RWPE2 (cell line): ENCODE measurements around the gene ZBTB5.
A peak's percentile ranks its signal among the peaks of the same experiment; 100 is the strongest.

ENCODE experiments used
- ATAC-seq: fragments of 200-7000 bp; cut with Tn5 transposase; 3 replicates; pipeline ENCODE4 v1.9.1; 2021; ENCODE audit warnings: low read depth
- DNase-seq: peaks from one replicate; pipeline ENCODE4 v3.0.0-alpha.2; 2020; ENCODE audit warnings: low spot score
- H3K27ac ChIP-seq: fragments of 450-650 bp; 2 replicates; pipeline ENCODE4 v1.5.1; 2017; ENCODE audit warnings: mild to moderate bottlenecking; ENCODE audit not compliant: poor library complexity, severe bottlenecking
- H3K27me3 ChIP-seq: fragments of 250-450 bp; sonication (Bioruptor Pico); 2 replicates; pipeline ENCODE4 v1.5.1; 2021; ENCODE audit warnings: mild to moderate bottlenecking, moderate library complexity; ENCODE audit not compliant: insufficient read depth, poor library complexity, severe bottlenecking
- H3K36me3 ChIP-seq: fragments of 250-450 bp; sonication (Bioruptor Pico); 2 replicates; pipeline ENCODE4 v1.5.1; 2020; ENCODE audit warnings: low read depth, mild to moderate bottlenecking, moderate library complexity
- H3K4me1 ChIP-seq: fragments of 250-450 bp; sonication (Bioruptor Pico); 2 replicates; pipeline ENCODE4 v1.5.1; 2021; ENCODE audit warnings: mild to moderate bottlenecking, moderate library complexity; ENCODE audit not compliant: insufficient read depth, poor library complexity, severe bottlenecking
- H3K4me3 ChIP-seq: fragments of 250-450 bp; sonication (Bioruptor Pico); 2 replicates; pipeline ENCODE4 v1.5.1; 2021; ENCODE audit warnings: mild to moderate bottlenecking, moderate library complexity; ENCODE audit not compliant: severe bottlenecking
- H3K9me3 ChIP-seq: fragments of 250-450 bp; sonication (Bioruptor Pico); 2 replicates; pipeline ENCODE4 v1.5.1; 2021; ENCODE audit warnings: mild to moderate bottlenecking, moderate library complexity; ENCODE audit not compliant: severe bottlenecking
- TF ChIP-seq, protein P1 (sequence below): fragments of 450-650 bp; IDR thresholded peaks from one replicate; pipeline ENCODE4 v1.5.1; 2017; ENCODE audit warnings: mild to moderate bottlenecking, moderate library complexity; ENCODE audit not compliant: poor library complexity, severe bottlenecking

The ZBTB5 gene

DNA sequence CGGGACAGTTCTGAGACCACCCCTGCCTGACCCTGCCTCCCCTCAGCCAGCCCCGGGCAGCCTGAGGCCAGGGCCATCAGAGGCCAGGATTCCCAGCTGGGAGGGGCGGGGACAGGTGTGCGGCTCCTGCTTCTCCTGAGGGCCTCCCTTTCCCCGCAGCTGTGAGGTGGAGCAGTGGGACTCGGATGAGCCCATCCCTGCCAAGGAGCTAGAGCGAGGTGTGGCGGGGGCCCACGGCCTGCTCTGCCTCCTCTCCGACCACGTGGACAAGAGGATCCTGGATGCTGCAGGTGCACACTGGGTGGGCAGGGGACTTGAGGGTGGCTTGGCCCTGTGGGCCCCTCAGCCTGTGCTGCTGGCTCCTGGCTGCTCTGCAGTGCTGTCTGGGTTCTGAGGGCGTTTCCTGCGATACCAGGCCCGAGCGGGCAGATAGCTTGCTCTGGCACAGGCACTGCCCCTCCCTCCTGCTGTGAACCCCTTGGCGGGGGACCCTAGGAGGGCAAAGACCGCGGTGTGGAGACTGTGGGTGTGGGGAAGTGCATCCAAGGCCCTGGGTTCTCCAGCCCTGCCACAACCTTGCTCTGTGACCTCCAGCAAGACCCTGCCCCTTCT is 40.5 kb downstream of the ZBTB5 start:
- Histone ChIP-seq H3K9me3 (no peaks in the 10 kb centered on the region), H3K4me3 (no peak overlapping the region), H3K27ac (no peak overlapping the region), H3K36me3 (peaks cover 41% of the 10 kb centered on the region), H3K4me1 (no peaks in the 10 kb centered on the region), H3K27me3 (no peaks in the 10 kb centered on the region)
- ATAC-seq = no peak
- TF ChIP-seq, protein P1, sequence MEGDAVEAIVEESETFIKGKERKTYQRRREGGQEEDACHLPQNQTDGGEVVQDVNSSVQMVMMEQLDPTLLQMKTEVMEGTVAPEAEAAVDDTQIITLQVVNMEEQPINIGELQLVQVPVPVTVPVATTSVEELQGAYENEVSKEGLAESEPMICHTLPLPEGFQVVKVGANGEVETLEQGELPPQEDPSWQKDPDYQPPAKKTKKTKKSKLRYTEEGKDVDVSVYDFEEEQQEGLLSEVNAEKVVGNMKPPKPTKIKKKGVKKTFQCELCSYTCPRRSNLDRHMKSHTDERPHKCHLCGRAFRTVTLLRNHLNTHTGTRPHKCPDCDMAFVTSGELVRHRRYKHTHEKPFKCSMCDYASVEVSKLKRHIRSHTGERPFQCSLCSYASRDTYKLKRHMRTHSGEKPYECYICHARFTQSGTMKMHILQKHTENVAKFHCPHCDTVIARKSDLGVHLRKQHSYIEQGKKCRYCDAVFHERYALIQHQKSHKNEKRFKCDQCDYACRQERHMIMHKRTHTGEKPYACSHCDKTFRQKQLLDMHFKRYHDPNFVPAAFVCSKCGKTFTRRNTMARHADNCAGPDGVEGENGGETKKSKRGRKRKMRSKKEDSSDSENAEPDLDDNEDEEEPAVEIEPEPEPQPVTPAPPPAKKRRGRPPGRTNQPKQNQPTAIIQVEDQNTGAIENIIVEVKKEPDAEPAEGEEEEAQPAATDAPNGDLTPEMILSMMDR = no peak
- DNase-seq = no peak

DNA sequence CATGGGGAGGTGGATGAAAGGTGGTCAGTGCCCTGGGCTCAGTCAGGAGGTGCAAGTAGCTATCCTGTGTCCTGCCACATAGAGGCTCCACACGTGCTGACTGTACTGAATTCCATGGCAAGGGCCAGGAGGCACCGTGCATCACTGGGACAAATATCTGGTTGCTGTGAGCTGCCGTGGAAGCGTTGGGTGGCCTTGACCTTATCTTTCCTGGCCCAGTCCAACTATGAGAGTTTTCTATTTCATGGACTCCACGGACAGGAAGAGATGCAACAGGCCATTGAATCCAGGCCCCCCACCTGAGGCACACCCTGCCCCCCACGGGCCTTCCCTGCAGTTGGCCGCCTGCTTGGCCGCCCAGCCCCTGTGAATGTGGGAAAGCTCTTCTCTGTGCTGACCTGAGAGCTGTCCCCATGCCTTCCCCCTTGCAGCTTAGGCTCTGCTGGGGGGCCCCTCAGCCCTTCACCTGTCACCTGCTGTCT is 41.0 kb downstream of the ZBTB5 start:
- H3K36me3 ChIP-seq = peaks cover 41% of the 10 kb centered on the region
- no peak for ATAC-seq
- no peak overlapping the region for H3K4me3 ChIP-seq

DNA sequence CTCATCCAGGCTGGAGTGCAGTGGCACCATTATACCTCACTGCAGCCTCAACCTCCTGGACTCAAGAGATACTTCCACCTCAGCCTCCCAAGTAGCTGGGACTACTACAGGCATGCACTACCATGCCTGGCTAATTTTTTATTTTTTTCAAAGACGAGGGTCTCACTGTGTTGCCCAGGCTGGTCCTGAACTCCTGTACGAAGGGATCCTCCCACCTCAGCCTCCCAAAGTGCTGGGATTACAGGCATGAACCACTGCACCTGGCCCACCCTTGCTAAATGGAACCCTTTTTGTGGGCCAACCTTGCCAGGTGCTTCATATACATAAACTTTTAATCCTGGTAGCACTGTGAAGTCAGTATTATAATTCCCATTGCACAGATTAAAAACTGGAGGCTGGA is 41.7 kb downstream of the ZBTB5 start:
- Histone ChIP-seq H3K4me3 (peak overlapping the region; percentile 62), H3K27ac (peak overlapping the region; percentile 46), H3K27me3 (no peaks in the 10 kb centered on the region), H3K9me3 (no peaks in the 10 kb centered on the region), H3K36me3 (peaks cover 39% of the 10 kb centered on the region), H3K4me1 (no peaks in the 10 kb centered on the region)
- no peak for ATAC-seq
- DNase-seq = no peak
- TF ChIP-seq, protein P1 = no peak

More for the DNA sequence above, 41.0 kb downstream of the ZBTB5 start:
- no peaks in the 10 kb centered on the region for H3K27me3 ChIP-seq
- no peaks in the 10 kb centered on the region for H3K9me3 ChIP-seq
- no peak for DNase-seq
- TF ChIP-seq, protein P1 = no peak
- no peaks in the 10 kb centered on the region for H3K4me1 ChIP-seq
- no peak overlapping the region for H3K27ac ChIP-seq

DNA sequence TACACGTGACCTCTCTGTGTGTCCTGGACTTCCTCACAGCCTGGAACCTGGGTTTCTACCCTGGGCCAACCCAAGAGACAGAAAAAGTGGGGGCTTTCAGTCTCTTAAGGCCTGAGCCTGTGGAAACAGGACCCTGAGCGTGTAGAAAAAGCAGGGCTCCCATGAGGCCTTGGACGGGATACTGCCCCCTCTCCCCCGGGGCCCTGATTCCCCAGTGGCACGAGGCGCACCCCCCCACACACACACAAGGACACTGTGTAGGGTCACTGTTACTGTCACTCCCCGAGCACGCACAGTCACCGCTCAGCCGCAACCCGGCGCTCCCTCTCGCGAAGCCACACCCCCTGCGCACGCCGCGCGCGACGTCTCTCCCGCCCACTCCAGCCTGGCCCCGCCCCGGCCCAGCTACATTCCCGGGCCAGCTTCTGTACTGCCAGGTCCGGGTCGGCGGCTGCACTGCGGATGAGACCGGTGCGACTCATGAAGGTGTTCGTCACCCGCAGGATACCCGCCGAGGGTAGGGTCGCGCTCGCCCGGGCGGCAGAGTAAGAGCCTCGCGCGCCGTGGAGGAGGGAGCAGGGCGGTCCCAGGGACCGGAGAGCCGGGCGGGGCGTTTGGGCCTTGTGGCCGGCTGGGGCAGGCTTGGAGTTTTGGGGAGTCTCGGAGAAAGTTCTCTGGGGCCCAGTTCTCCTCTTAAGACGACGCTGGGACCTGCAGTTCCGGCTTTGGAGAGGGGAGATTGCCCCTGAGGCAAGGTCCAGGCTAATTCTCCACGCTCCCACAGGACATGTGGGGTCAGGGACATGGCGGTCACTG is 42.8 kb downstream of the ZBTB5 start, which contains the start of gene GRHPR:
Gene GRHPR (plus strand): TSS at position 408 of the 816 bp plus-strand sequence. CDS start 55 bp downstream, at position 463.
- Histone ChIP-seq H3K36me3 (peaks cover 34% of the 10 kb centered on the region), H3K4me1 (no peaks in the 10 kb centered on the region), H3K9me3 (no peaks in the 10 kb centered on the region), H3K27ac (peak within 1 kb of the TSS; percentile 46), H3K4me3 (peak within 1 kb of the TSS; percentile 62), H3K27me3 (no peaks in the 10 kb centered on the region)
- DNase-seq = peak; percentile 85
- peak; percentile 96 for ATAC-seq
- TF ChIP-seq, protein P1 = no peak
